ENCODE results near the gene UBE2Z. TPM values are rescaled to one million over a fixed set of nuclear protein-coding genes. Genes with fewer than 3 reads are reported as not detected.

The UBE2Z gene
- total and polyA plus RNA-seq, 2 donors (not counting 3 experiments of a cell fraction or from before 2014, with no cell fraction given): 104 to 117 TPM

GRCh38 chr17:48901241-48901640 lies 7.0 kb upstream of the UBE2Z start:
- Histone ChIP-seq H3K4me2 (ENCODE audit: insufficient read depth, low read length) (no peak overlapping the region), H3K36me3 (ENCODE audit: control insufficient read depth in 2 of 2, extremely low read depth in 1 of 2, insufficient read depth in 2 of 2, low read length in 2 of 2) (no peaks in the 10 kb centered on the region), H3K79me2 (ENCODE audit: control insufficient read depth, insufficient read depth, low read length) (no peaks in the 10 kb centered on the region), H3K9me3 (replicated peaks; ENCODE audit: control insufficient read depth, insufficient read depth, low read length) (no peaks in the 10 kb centered on the region), H3K27ac (ENCODE audit: insufficient read depth, low read depth, low read length) (no peak overlapping the region), H3K9ac (replicated peaks; ENCODE audit: extremely low read depth, insufficient read depth, low read length) (no peak overlapping the region), H2AFZ (ENCODE audit: low read depth, low read length) (no peak overlapping the region), H3K27me3 (ENCODE audit: control insufficient read depth in 2 of 2, insufficient read depth in 2 of 2, low read length in 2 of 2) (no peaks in the 10 kb centered on the region), H4K20me1 (replicated peaks; ENCODE audit: control insufficient read depth, extremely low read depth, insufficient read depth, low read length) (no peaks in the 10 kb centered on the region), H3K4me1 (ENCODE audit: control insufficient read depth, extremely low read depth, insufficient read depth, low read length) (no peaks in the 10 kb centered on the region), H3K4me3 (replicated peaks in 1 of 3; ENCODE audit: insufficient read depth in 1 of 3, low read depth in 1 of 3, low read length in 3 of 3) (no peak overlapping the region), H3K9me1 (replicated peaks; ENCODE audit: control insufficient read depth, extremely low read depth, insufficient read depth, low read length) (no peaks in the 10 kb centered on the region)
- intact Hi-C loops (cut with micrococcal nuclease): no loop called here
- no TSS peak for BruUV-seq (replicated peaks)
- TF ChIP-seq FOS (IDR thresholded peaks at IDR 0.05; ENCODE audit: borderline replicate concordance, insufficient read depth, low read length): no peak
- TF ChIP-seq EZH2 (IDR thresholded peaks at IDR 0.05; ENCODE audit: borderline replicate concordance, low read depth, low read length, severe bottlenecking): no peak
- TF ChIP-seq JUN (IDR thresholded peaks at IDR 0.05; ENCODE audit: borderline replicate concordance, insufficient read depth, insufficient read length, low read depth): no peak
- TF ChIP-seq POLR2AphosphoS5 (IDR thresholded peaks at IDR 0.05; ENCODE audit: insufficient read depth, low read depth, low read length): no peak
- no peak for TF ChIP-seq POLR2A (IDR thresholded peaks at IDR 0.05; ENCODE audit: low read depth, low read length)
- TF ChIP-seq GATA2 (IDR thresholded peaks at IDR 0.05; ENCODE audit: insufficient read depth, insufficient read length, low read depth, low read length): no peak
- no peak for TF ChIP-seq MAX (IDR thresholded peaks at IDR 0.05; ENCODE audit: insufficient read depth, insufficient read length)
- TF ChIP-seq CTCF (IDR thresholded peaks at IDR 0.05; ENCODE audit: extremely low read depth in 1 of 2, insufficient read depth in 1 of 2, low read depth in 1 of 2, low read length in 2 of 2): no peak
- no peak for TF ChIP-seq MYC (IDR thresholded peaks at IDR 0.05; ENCODE audit: low read depth, low read length)
- POLR2A ChIA-PET: no interaction called here
- CTCF ChIA-PET: interaction anchor here (0.6 to 3.6 kb wide), 3 partner anchors 16 to 131 kb away, joined by 3 to 18 read pairs (median 6); no protein-coding TSS in a partner anchor
- dilution Hi-C loops (cut with MboI; ENCODE audit: extremely low pct_ligation_motif_present, low sequenced_read_pairs): no loop called here
- FAIRE-seq: no peak
- no peak for DNase-seq (ENCODE audit: low read depth, low spot score)

Data from endothelial cell of umbilical vein (primary cell).